Mesothelial cell of epicardium (in vitro differentiated cells): Measurements from ENCODE around the gene WASF3. TPM values are rescaled to one million over a fixed set of nuclear protein-coding genes. Genes with fewer than 3 reads are reported as not detected.

Source experiments
- DNase-seq, 2 experiments: peaks; one replicate each; pipeline ENCODE4 v3.0.0; 2021; ENCODE audit warnings: low spot score in 2 of 2; ENCODE audit not compliant: unreplicated experiment in 2 of 2
- H3K27ac Mint-ChIP-seq: 2 replicates; pipeline ENCODE4 v1.8.0; 2021; ENCODE audit warnings: mixed read lengths
- H3K27me3 Mint-ChIP-seq: 2 replicates; pipeline ENCODE4 v1.8.0; 2021; ENCODE audit warnings: low read depth, mixed read lengths
- H3K36me3 Mint-ChIP-seq: 2 replicates; pipeline ENCODE4 v1.8.0; 2021; ENCODE audit warnings: mixed read lengths
- H3K4me1 Mint-ChIP-seq: 2 replicates; pipeline ENCODE4 v1.8.0; 2021; ENCODE audit warnings: mixed read lengths
- H3K4me3 Mint-ChIP-seq: 2 replicates; pipeline ENCODE4 v1.8.0; 2021; ENCODE audit warnings: mild to moderate bottlenecking, moderate library complexity, mixed read lengths
- H3K9me3 Mint-ChIP-seq: 2 replicates; pipeline ENCODE4 v1.8.0; 2021; ENCODE audit warnings: mixed read lengths
- CTCF ChIP-seq: fragments of 200-600 bp; sonication (generic); IDR thresholded peaks from one replicate; pipeline ENCODE4 v1.5.0; 2021; ENCODE audit warnings: antibody characterized with exemption; ENCODE audit not compliant: unreplicated experiment
- total RNA-seq: library from RNA; stranded (reverse); gene quantifications from 3 replicates; pipeline ENCODE4 v1.2.1, GENCODE V29; 2021

WASF3 gene
- total RNA-seq, 1 donor from 2014 or later: 19.4 TPM

GRCh38 chr13:26599403-26599802 is 41.9 kb downstream of the WASF3 start:
- peaks cover 4% of the 10 kb centered on the region for H3K4me1 Mint-ChIP-seq
- H3K36me3 Mint-ChIP-seq: peaks cover 26% of the 10 kb centered on the region
- no peak overlapping the region for H3K27ac Mint-ChIP-seq

GRCh38 chr13:26599860-26600259 is 42.4 kb downstream of the WASF3 start:
- Mint-ChIP-seq H3K27me3 (no peaks in the 10 kb centered on the region), H3K9me3 (peaks cover 25% of the 10 kb centered on the region), H3K36me3 (peaks cover 21% of the 10 kb centered on the region), H3K4me3 (no peak overlapping the region), H3K27ac (no peak overlapping the region), H3K4me1 (peaks cover 4% of the 10 kb centered on the region)
- no peak for TF ChIP-seq CTCF
- no peak for DNase-seq

More at GRCh38 chr13:26599403-26599802, 41.9 kb downstream of the WASF3 start:
- no peak for TF ChIP-seq CTCF
- Mint-ChIP-seq H3K4me3 (no peak overlapping the region), H3K9me3 (peaks cover 30% of the 10 kb centered on the region), H3K27me3 (no peaks in the 10 kb centered on the region)
- no peak for DNase-seq

GRCh38 chr13:26600343-26600742 is 42.9 kb downstream of the WASF3 start:
- no peak for TF ChIP-seq CTCF
- Mint-ChIP-seq H3K36me3 (peaks cover 20% of the 10 kb centered on the region), H3K4me1 (peaks cover 4% of the 10 kb centered on the region), H3K27ac (no peak overlapping the region), H3K4me3 (no peak overlapping the region), H3K9me3 (peaks cover 24% of the 10 kb centered on the region), H3K27me3 (no peaks in the 10 kb centered on the region)
- DNase-seq: no peak

- Mint-ChIP-seq H3K4me3 (no peak overlapping the region), H3K36me3 (peaks cover 7% of the 10 kb centered on the region), H3K4me1 (peaks cover 4% of the 10 kb centered on the region), H3K9me3 (peaks cover 10% of the 10 kb centered on the region), H3K27me3 (no peaks in the 10 kb centered on the region), H3K27ac (no peak overlapping the region)
- TF ChIP-seq CTCF: no peak
- no peak for DNase-seq
These were observed 44.2 kb downstream of the WASF3 start for GRCh38 chr13:26601669-26602068.

- DNase-seq: no peak
- Mint-ChIP-seq H3K36me3 (peaks cover 4% of the 10 kb centered on the region), H3K27ac (no peak overlapping the region), H3K4me1 (peaks cover 4% of the 10 kb centered on the region), H3K9me3 (peaks cover 7% of the 10 kb centered on the region), H3K4me3 (no peak overlapping the region), H3K27me3 (no peaks in the 10 kb centered on the region)
- TF ChIP-seq CTCF: no peak
These were observed 45.3 kb downstream of the WASF3 start for GRCh38 chr13:26602783-26603182.

GRCh38 chr13:26604784-26605545 is 47.5 kb downstream of the WASF3 start:
- no peaks in the 10 kb centered on the region for H3K36me3 Mint-ChIP-seq
- H3K4me3 Mint-ChIP-seq: no peak overlapping the region
- DNase-seq: no peak
- H3K4me1 Mint-ChIP-seq: peaks cover 4% of the 10 kb centered on the region
- H3K27ac Mint-ChIP-seq: no peak overlapping the region
- no peak for TF ChIP-seq CTCF
- no peaks in the 10 kb centered on the region for H3K9me3 Mint-ChIP-seq
- no peaks in the 10 kb centered on the region for H3K27me3 Mint-ChIP-seq
